CD14-positive monocyte (primary cell): Measurements from ENCODE around the gene ICE1. TPM values are rescaled to one million over a fixed set of nuclear protein-coding genes. Genes with fewer than 3 reads are reported as not detected.

ENCODE experiments used
- DNase-seq, 3 donors: peaks; one replicate each; pipeline ENCODE4 v3.0.0-alpha.2; 2011 to 2022
- H2AFZ ChIP-seq: 2 replicates; pipeline ENCODE4 v1.6.0; 2012; ENCODE audit warnings: mild to moderate bottlenecking, low read depth, low read length, inconsistent platforms; ENCODE audit not compliant: insufficient read depth, poor library complexity, severe bottlenecking
- H3K27ac ChIP-seq, 2 donors: 1 replicate in 1 of 2; 2 replicates in 1 of 2; pipeline ENCODE4 v1.5.1; 2012 to 2013; ENCODE audit warnings: low read length in 2 of 2, control low read depth in 1 of 2, inconsistent platforms in 1 of 2, low read depth in 1 of 2, mild to moderate bottlenecking in 1 of 2
- H3K27me3 ChIP-seq, 2 donors: one replicate each; pipeline versions ENCODE4 v1.6.0 to v1.6.1; 2011 to 2013; ENCODE audit warnings: low read length in 2 of 2; ENCODE audit not compliant: control insufficient read depth in 2 of 2, insufficient read depth in 2 of 2
- H3K36me3 ChIP-seq, 2 donors: replicated peaks in 1 of 2; 1 replicate in 1 of 2; 2 replicates in 1 of 2; pipeline versions ENCODE4 v1.5.1 to v1.6.1; 2012 to 2013; ENCODE audit warnings: low read length in 2 of 2, control low read depth in 1 of 2, inconsistent platforms in 1 of 2, mild to moderate bottlenecking in 1 of 2; ENCODE audit not compliant: insufficient read depth in 2 of 2, control insufficient read depth in 1 of 2
- H3K4me1 ChIP-seq, 2 donors: 1 replicate in 1 of 2; 2 replicates in 1 of 2; pipeline versions ENCODE4 v1.5.1 to v1.6.1; 2012 to 2013; ENCODE audit warnings: low read length in 2 of 2, control low read depth in 1 of 2, inconsistent platforms in 1 of 2, mild to moderate bottlenecking in 1 of 2, moderate library complexity in 1 of 2; ENCODE audit not compliant: insufficient read depth in 2 of 2, control insufficient read depth in 1 of 2
- H3K4me2 ChIP-seq: replicated peaks from 2 replicates; pipeline ENCODE3; 2012; ENCODE audit warnings: low read length, moderate library complexity, mild to moderate bottlenecking; ENCODE audit not compliant: poor library complexity, severe bottlenecking; ENCODE audit errors: extremely low read depth
- H3K4me3 ChIP-seq, 3 experiments: fragments of 200-600 bp in 1 of 3; sonication (generic) in 1 of 3; replicated peaks in 1 of 3; 1 replicate in 2 of 3; 2 replicates in 1 of 3; pipeline ENCODE4 v1.5.1; 2011 to 2013; ENCODE audit warnings: low read length in 3 of 3, mild to moderate bottlenecking in 3 of 3, control low read depth in 2 of 3, low read depth in 2 of 3, inconsistent platforms in 1 of 3, moderate library complexity in 1 of 3
- H3K79me2 ChIP-seq: 2 replicates; pipeline ENCODE4 v1.6.0; 2012; ENCODE audit warnings: mild to moderate bottlenecking, control low read depth, inconsistent platforms, low read length, moderate library complexity; ENCODE audit not compliant: insufficient read depth
- H3K9ac ChIP-seq: 2 replicates; pipeline ENCODE4 v1.6.0; 2017; ENCODE audit warnings: low read length, mild to moderate bottlenecking; ENCODE audit not compliant: insufficient read depth, poor library complexity, severe bottlenecking
- H3K9me3 ChIP-seq, 2 donors: replicated peaks in 1 of 2; 1 replicate in 1 of 2; 2 replicates in 1 of 2; pipeline versions ENCODE4 v1.5.1 to v1.6.1; 2012 to 2013; ENCODE audit warnings: low read length in 2 of 2, control low read depth in 1 of 2; ENCODE audit not compliant: control insufficient read depth in 1 of 2, insufficient read depth in 1 of 2
- H4K20me1 ChIP-seq: 2 replicates; pipeline ENCODE4 v1.6.0; 2012; ENCODE audit warnings: mild to moderate bottlenecking, low read length, control low read depth, moderate library complexity; ENCODE audit not compliant: insufficient read depth
- H3K27ac Mint-ChIP-seq, 7 donors: one replicate each; pipeline ENCODE4 v1.8.0; 2020; ENCODE audit warnings: mild to moderate bottlenecking in 7 of 7, mixed read lengths in 7 of 7, moderate library complexity in 6 of 7, inconsistent platforms in 2 of 7
- H3K27me3 Mint-ChIP-seq, 3 donors: one replicate each; pipeline ENCODE4 v1.8.0; 2021 to 2022; ENCODE audit warnings: low read depth in 3 of 3, mild to moderate bottlenecking in 3 of 3, mixed read lengths in 3 of 3, moderate library complexity in 3 of 3, inconsistent platforms in 1 of 3
- H3K36me3 Mint-ChIP-seq, 2 donors: one replicate each; pipeline ENCODE4 v1.8.0; 2020; ENCODE audit warnings: mixed read lengths in 2 of 2, inconsistent platforms in 1 of 2, mild to moderate bottlenecking in 1 of 2
- H3K4me1 Mint-ChIP-seq: one replicate; pipeline ENCODE4 v1.8.0; 2020; ENCODE audit warnings: mild to moderate bottlenecking, mixed read lengths
- H3K4me3 Mint-ChIP-seq, 2 donors: one replicate each; pipeline ENCODE4 v1.8.0; 2020; ENCODE audit warnings: mild to moderate bottlenecking in 2 of 2, mixed read lengths in 2 of 2, moderate library complexity in 1 of 2
- H3K9me3 Mint-ChIP-seq, 7 donors: one replicate each; pipeline ENCODE4 v1.8.0; 2020 to 2022; ENCODE audit warnings: mixed read lengths in 7 of 7, mild to moderate bottlenecking in 6 of 7, moderate library complexity in 6 of 7, inconsistent platforms in 2 of 7
- CTCF ChIP-seq: fragments of 200-600 bp; IDR thresholded peaks from one replicate; pipeline ENCODE4 v1.8.0; 2022; ENCODE audit warnings: antibody characterized with exemption, mild to moderate bottlenecking
- WGBS: methylation state at CpG from one replicate; pipeline ENCODE4 v1.1.5; 2013; ENCODE audit warnings: missing lambda C conversion rate; ENCODE audit not compliant: insufficient coverage; 5-methylcytosine and 5-hydroxymethylcytosine counted together
- intact Hi-C, 2 donors: fragments of 100-400 bp; cut with micrococcal nuclease; formaldehyde crosslinking; loops; one replicate each; pipeline versions ENCODE4 v1.15.0 to v1.15.1; 2023
- polyA plus RNA-seq, 3 donors: library from polyadenylated mRNA; depleted of rRNA in 1 of 3; unstranded in 2 of 3; stranded (reverse) in 1 of 3; fragments of 300-500 nt in 2 of 3; fragments of >200 nt in 1 of 3; fragmentation: Illumina TruSeq in 2 of 3; gene quantifications; 1 replicate in 2 of 3; 2 replicates in 1 of 3; pipeline ENCODE4 v1.2.3, GENCODE V29; 2012 to 2021

The ICE1 gene
- polyA plus RNA-seq, 3 donors = 2.4 to 8.2 (median 6.4) TPM

DNA sequence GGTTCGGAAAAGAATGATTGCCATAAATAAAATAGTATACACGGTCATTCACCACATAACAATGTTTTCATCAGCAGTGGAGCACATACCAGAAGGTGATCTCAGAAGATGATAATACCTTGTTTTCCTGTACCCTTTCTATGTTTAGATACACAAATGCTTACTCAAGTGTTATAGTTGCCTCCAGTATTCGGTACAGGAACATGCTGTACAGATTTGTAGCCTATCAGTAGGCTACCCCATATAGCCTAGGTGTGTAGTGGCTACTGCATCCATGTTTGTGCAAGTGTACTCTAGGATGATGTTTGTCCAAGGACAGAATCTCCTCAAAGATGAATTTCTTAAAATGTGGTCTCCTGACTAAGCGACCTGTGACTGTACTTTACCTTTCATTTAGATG is 59.2 kb downstream of the ICE1 start:
- Histone ChIP-seq H3K9ac (no peak overlapping the region), H3K79me2 (no peaks in the 10 kb centered on the region), H4K20me1 (no peaks in the 10 kb centered on the region), H3K27me3 (no peaks in the 10 kb centered on the region), H3K4me2 (no peak overlapping the region), H3K4me3 (no peak overlapping the region), H3K4me1 (peaks cover 8 to 11% of the 10 kb centered on the region in 2 donors), H3K27ac (no peak overlapping the region), H2AFZ (no peak overlapping the region), H3K9me3 (no peaks in the 10 kb centered on the region), H3K36me3 (peaks cover 16 to 44% of the 10 kb centered on the region in 2 donors)
- peaks cover 12% of the 10 kb centered on the region for H3K4me1 Mint-ChIP-seq
- no CpG with 5 or more reads among the region's 4 CpGs for WGBS
- DNase-seq = no peak
- H3K27me3 Mint-ChIP-seq = no peaks in the 10 kb centered on the region
- no peak for TF ChIP-seq CTCF
- intact Hi-C loops = no loop called here
- no peak overlapping the region for H3K4me3 Mint-ChIP-seq
- peak overlapping the region in 1 of 7 donors; percentile 23 for H3K27ac Mint-ChIP-seq
- peaks cover 0 to 4% (median under 1%) of the 10 kb centered on the region in 7 donors for H3K9me3 Mint-ChIP-seq
- peaks cover 32 to 36% of the 10 kb centered on the region in 2 donors for H3K36me3 Mint-ChIP-seq

GRCh38 chr5:5483350-5483749 is 60.9 kb downstream of the ICE1 start:
- no peak overlapping the region for H3K9ac ChIP-seq
- no peaks in the 10 kb centered on the region for H3K9me3 ChIP-seq
- H4K20me1 ChIP-seq = no peaks in the 10 kb centered on the region
- no peak overlapping the region for H3K27ac Mint-ChIP-seq
- H3K4me1 Mint-ChIP-seq = peaks cover 12% of the 10 kb centered on the region
- no peak overlapping the region for H2AFZ ChIP-seq
- no peak for TF ChIP-seq CTCF
- no peak overlapping the region for H3K4me2 ChIP-seq
- peaks cover 10 to 49% of the 10 kb centered on the region in 2 donors for H3K36me3 ChIP-seq
- DNase-seq = no peak
- H3K27ac ChIP-seq = no peak overlapping the region
- no peak overlapping the region for H3K4me3 Mint-ChIP-seq
- H3K79me2 ChIP-seq = no peaks in the 10 kb centered on the region
- no peak overlapping the region for H3K4me3 ChIP-seq
- no peaks in the 10 kb centered on the region for H3K27me3 Mint-ChIP-seq
- intact Hi-C loops = no loop called here
- peaks cover 26 to 34% of the 10 kb centered on the region in 2 donors for H3K36me3 Mint-ChIP-seq
- H3K9me3 Mint-ChIP-seq = no peaks in the 10 kb centered on the region
- peaks cover 8 to 11% of the 10 kb centered on the region in 2 donors for H3K4me1 ChIP-seq
- no CpG with 5 or more reads among the region's 2 CpGs for WGBS
- H3K27me3 ChIP-seq = no peaks in the 10 kb centered on the region
